PFSK-1 (cell line): ENCODE data around the gene GINS1.

Source experiments
- FOXP2 ChIP-seq: optimal IDR thresholded peaks from 2 replicates; pipeline ENCODE3; 2011; ENCODE audit warnings: borderline replicate concordance, control low read depth, inconsistent platforms; ENCODE audit not compliant: insufficient read depth; ENCODE audit errors: extremely low read length, extremely low read depth
- POLR2AphosphoS5 ChIP-seq: IDR thresholded peaks from 2 replicates; pipeline ENCODE4 v1.6.1; 2012; ENCODE audit warnings: low read depth, mild to moderate bottlenecking, control low read depth, low read length, moderate library complexity
- SIN3A ChIP-seq: IDR thresholded peaks from 2 replicates; pipeline ENCODE4 v1.6.1; 2012; ENCODE audit warnings: mild to moderate bottlenecking, low read length, moderate library complexity, borderline replicate concordance; ENCODE audit not compliant: insufficient read depth
- TAF1 ChIP-seq: IDR thresholded peaks from 2 replicates; pipeline ENCODE4 v1.6.1; 2012; ENCODE audit warnings: low read length, control low read depth, borderline replicate concordance; ENCODE audit not compliant: insufficient read depth
- TF ChIP-seq, protein P1 (sequence below), 2 experiments: IDR thresholded peaks; 2 replicates each; pipeline versions ENCODE4 v1.6.1 to v1.8.0; 2011 to 2012; ENCODE audit warnings: low read depth in 2 of 2, low read length in 2 of 2, control low read depth in 1 of 2, inconsistent platforms in 1 of 2, mild to moderate bottlenecking in 1 of 2, moderate library complexity in 1 of 2; ENCODE audit not compliant: insufficient read depth in 1 of 2

Gene GINS1

DNA sequence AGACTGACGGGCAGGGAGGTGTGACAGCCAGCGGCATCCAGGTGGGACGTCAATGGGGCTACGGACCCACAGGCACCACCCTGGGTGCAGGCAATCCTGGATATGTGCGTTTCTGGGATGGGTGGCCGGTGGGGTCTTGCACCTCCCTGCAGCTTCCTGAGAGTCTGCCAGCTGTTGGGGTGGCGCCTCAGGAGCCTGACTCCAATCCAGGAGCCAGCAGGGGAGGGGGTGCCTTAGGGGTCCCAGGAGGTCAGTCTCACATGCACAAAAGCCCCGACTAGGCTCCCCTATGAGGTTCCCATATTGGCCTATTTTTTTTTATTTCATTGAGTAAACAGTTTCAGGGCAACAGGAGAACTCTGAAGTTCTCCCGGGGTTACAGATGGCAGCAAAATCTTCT, 73.3 kb downstream of the GINS1 start:
- no peak for TF ChIP-seq TAF1

DNA sequence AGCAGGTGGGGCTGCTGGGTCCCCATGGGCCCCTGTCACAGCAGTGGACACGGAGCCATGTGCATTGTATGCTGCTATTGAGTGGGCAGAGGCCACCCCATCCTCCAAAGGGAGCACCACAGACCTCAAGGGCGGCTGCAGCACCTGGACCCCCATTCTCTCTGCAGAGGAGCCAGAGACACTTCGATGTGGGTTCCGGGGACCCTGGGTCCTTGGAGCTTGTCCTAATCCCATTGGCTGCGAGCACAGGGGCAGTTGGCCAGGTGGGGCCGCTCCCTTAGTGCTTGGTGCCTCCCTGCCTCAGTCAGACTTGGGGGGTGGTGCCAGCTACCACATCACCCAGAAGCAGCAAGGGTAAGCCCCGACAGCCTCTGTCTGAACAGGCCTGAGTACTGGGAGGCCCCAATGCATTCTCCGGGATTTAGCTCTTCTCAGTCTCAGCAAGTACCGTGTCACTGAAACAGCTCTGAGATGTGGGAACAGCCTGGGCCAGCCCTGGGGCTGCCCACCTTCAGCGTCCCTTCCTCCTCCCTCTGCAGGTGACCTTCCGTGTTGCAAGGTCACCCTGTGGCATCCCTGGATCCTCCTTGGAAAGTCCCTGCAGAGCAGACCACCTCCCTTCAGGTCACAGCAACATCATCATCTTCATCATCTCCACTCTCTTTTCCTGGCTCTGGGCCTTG, 73.9 kb downstream of the GINS1 start:
- TF ChIP-seq SIN3A (no peak), POLR2AphosphoS5 (no peak), FOXP2 (no peak), TAF1 (no peak)
- TF ChIP-seq, protein P1, sequence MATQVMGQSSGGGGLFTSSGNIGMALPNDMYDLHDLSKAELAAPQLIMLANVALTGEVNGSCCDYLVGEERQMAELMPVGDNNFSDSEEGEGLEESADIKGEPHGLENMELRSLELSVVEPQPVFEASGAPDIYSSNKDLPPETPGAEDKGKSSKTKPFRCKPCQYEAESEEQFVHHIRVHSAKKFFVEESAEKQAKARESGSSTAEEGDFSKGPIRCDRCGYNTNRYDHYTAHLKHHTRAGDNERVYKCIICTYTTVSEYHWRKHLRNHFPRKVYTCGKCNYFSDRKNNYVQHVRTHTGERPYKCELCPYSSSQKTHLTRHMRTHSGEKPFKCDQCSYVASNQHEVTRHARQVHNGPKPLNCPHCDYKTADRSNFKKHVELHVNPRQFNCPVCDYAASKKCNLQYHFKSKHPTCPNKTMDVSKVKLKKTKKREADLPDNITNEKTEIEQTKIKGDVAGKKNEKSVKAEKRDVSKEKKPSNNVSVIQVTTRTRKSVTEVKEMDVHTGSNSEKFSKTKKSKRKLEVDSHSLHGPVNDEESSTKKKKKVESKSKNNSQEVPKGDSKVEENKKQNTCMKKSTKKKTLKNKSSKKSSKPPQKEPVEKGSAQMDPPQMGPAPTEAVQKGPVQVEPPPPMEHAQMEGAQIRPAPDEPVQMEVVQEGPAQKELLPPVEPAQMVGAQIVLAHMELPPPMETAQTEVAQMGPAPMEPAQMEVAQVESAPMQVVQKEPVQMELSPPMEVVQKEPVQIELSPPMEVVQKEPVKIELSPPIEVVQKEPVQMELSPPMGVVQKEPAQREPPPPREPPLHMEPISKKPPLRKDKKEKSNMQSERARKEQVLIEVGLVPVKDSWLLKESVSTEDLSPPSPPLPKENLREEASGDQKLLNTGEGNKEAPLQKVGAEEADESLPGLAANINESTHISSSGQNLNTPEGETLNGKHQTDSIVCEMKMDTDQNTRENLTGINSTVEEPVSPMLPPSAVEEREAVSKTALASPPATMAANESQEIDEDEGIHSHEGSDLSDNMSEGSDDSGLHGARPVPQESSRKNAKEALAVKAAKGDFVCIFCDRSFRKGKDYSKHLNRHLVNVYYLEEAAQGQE (IDR thresholded peaks at IDR 0.05; ENCODE audit: insufficient read depth in 1 of 2, low read depth in 2 of 2, low read length in 2 of 2): no peak

- no peak for TF ChIP-seq FOXP2
Measured at GRCh38 chr20:25481918-25482253, 74.4 kb downstream of the GINS1 start.

GRCh38 chr20:25483431-25484132, 76.1 kb downstream of the GINS1 start:
- TF ChIP-seq POLR2AphosphoS5: no peak
- no peak for TF ChIP-seq FOXP2
- no peak for TF ChIP-seq SIN3A
- TF ChIP-seq TAF1: no peak
- TF ChIP-seq, protein P1 (IDR thresholded peaks at IDR 0.05; ENCODE audit: insufficient read depth in 1 of 2, low read depth in 2 of 2, low read length in 2 of 2): no peak

DNA sequence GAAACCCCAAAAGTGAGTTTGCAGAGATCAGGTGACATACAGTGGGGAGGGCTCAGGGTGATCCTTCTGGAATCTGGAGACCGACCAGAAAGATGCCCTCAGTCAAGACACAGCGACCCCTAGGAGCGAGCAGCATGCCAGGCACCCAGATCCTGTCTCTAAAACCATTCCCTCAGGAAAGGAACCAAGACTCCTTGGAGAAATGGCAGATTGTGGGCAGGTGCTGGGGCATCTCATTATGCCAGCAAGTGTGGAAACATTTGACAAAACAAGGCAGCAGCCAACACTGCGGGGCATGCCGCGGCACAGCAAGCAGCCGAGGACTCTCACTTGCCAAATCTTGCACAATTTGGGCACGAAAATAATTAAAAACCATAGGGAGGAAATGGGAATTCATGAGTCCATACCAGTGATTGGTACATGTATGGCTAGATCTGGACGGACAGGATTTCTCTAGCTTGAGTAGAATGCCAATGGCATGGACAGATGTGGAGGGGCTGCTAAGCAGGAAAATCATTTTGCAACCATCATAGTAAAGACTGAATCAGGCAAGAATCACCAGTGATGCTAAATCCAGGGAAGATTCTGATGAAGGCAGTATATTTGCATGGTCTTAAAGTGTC, 76.9 kb downstream of the GINS1 start:
- TF ChIP-seq TAF1 (no peak), SIN3A (no peak), POLR2AphosphoS5 (no peak), FOXP2 (no peak)
- TF ChIP-seq, protein P1 (IDR thresholded peaks at IDR 0.05; ENCODE audit: insufficient read depth in 1 of 2, low read depth in 2 of 2, low read length in 2 of 2): no peak

DNA sequence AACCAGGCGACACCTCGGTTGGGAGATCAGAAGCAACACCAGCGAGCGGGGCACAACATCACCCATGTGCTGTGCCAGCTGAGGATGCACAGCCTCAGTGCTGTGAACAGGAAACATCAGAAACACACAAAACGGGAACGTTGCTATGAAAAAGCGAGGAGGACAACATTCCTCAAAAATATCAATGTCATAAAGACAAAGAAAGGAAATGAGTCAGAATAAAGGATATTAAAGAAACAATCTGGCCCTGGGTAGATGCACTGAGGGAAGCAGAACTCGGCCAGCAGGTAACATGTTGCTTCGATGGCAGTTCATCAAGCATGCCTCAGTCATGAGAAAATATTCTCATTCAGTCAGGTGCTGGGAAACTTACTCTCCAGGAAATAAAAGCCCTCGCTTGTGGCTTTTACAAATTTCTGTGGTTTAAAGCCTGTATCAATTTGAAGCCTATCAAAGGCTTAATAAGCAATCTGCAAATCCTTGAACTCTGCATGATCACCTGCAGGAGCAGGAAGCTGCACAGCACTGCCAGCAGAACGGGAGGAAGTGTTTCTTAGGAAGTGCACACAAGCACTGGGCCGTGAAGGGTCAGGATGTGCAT, 77.5 kb downstream of the GINS1 start:
- TF ChIP-seq FOXP2: no peak
- no peak for TF ChIP-seq SIN3A
- TF ChIP-seq, protein P1 (IDR thresholded peaks at IDR 0.05; ENCODE audit: insufficient read depth in 1 of 2, low read depth in 2 of 2, low read length in 2 of 2): no peak
- TF ChIP-seq POLR2AphosphoS5: no peak
- no peak for TF ChIP-seq TAF1
